Mesendoderm (in vitro differentiated cells): Measurements from ENCODE around the gene HELZ.
"Not testable (repeated sequence)": the region's sequence is repeated elsewhere in the genome, so short reads cannot be mapped to it uniquely, and the experiment has no call there.

ENCODE experiments used
- DNase-seq: peaks from one replicate; pipeline ENCODE4 v3.0.0; 2013
- H2AK5ac ChIP-seq: 2 replicates; pipeline ENCODE4 v1.6.1; 2013; ENCODE audit warnings: low read length, inconsistent platforms
- H2BK120ac ChIP-seq: 2 replicates; pipeline ENCODE4 v1.6.1; 2013; ENCODE audit warnings: low read depth, mild to moderate bottlenecking, low read length, moderate library complexity, mixed read lengths
- H2BK15ac ChIP-seq: replicated peaks from 2 replicates; pipeline ENCODE4 v1.6.1; 2013; ENCODE audit warnings: low read depth, mild to moderate bottlenecking, moderate library complexity
- H2BK5ac ChIP-seq: 2 replicates; pipeline ENCODE4 v1.6.1; 2013; ENCODE audit warnings: low read length, inconsistent platforms
- H3K18ac ChIP-seq: 2 replicates; pipeline ENCODE4 v1.6.1; 2013; ENCODE audit warnings: mild to moderate bottlenecking, low read length, mixed read lengths
- H3K23ac ChIP-seq: one replicate; pipeline ENCODE4 v1.6.1; 2013; ENCODE audit warnings: low read length
- H3K27ac ChIP-seq: 2 replicates; pipeline ENCODE4 v1.5.1; 2013; ENCODE audit warnings: low read depth, mild to moderate bottlenecking, inconsistent platforms, low read length, moderate library complexity
- H3K27me3 ChIP-seq: 2 replicates; pipeline ENCODE4 v1.6.1; 2013; ENCODE audit warnings: low read length, control low read depth, mild to moderate bottlenecking, inconsistent platforms; ENCODE audit not compliant: insufficient read depth, poor library complexity
- H3K36me3 ChIP-seq: 2 replicates; pipeline ENCODE4 v1.6.1; 2013; ENCODE audit warnings: low read length, inconsistent platforms; ENCODE audit not compliant: control insufficient read depth, insufficient read depth
- H3K4ac ChIP-seq: one replicate; pipeline ENCODE4 v1.6.1; 2013; ENCODE audit warnings: low read depth, mild to moderate bottlenecking, low read length, moderate library complexity
- H3K4me1 ChIP-seq: 2 replicates; pipeline ENCODE4 v1.6.1; 2013; ENCODE audit warnings: low read depth, low read length, inconsistent platforms; ENCODE audit not compliant: control insufficient read depth
- H3K4me2 ChIP-seq: 2 replicates; pipeline ENCODE4 v1.6.1; 2013; ENCODE audit warnings: low read length
- H3K4me3 ChIP-seq: 2 replicates; pipeline ENCODE4 v1.5.1; 2013; ENCODE audit warnings: mild to moderate bottlenecking, low read length
- H3K56ac ChIP-seq: one replicate; pipeline ENCODE4 v1.6.1; 2013; ENCODE audit warnings: low read length
- H3K79me1 ChIP-seq: 2 replicates; pipeline ENCODE4 v1.6.1; 2013; ENCODE audit warnings: low read length, inconsistent platforms
- H3K79me2 ChIP-seq: 2 replicates; pipeline ENCODE4 v1.6.1; 2013; ENCODE audit warnings: mild to moderate bottlenecking, low read length; ENCODE audit not compliant: control insufficient read depth, insufficient read depth
- H3K9ac ChIP-seq: 2 replicates; pipeline ENCODE4 v1.6.1; 2013; ENCODE audit warnings: low read length, inconsistent platforms
- H4K5ac ChIP-seq: one replicate; pipeline ENCODE4 v1.6.1; 2013; ENCODE audit warnings: low read length
- H4K8ac ChIP-seq: one replicate; pipeline ENCODE4 v1.6.1; 2013; ENCODE audit warnings: low read depth, mild to moderate bottlenecking, control low read depth, low read length, moderate library complexity
- WGBS: extraction: QIAGEN DNeasy Blood & Tissue Kit; methylation state at CpG from one replicate; pipeline ENCODE4 v1.1.7; 2013; ENCODE audit warnings: low lambda C conversion rate, missing lambda C conversion rate; ENCODE audit not compliant: insufficient coverage; ENCODE audit errors: extremely low coverage; 5-methylcytosine and 5-hydroxymethylcytosine counted together

HELZ gene

GRCh38 chr17:67096609-67097008, 148.4 kb downstream of the HELZ start:
- Histone ChIP-seq H3K4ac (no peak overlapping the region), H4K5ac (no peak overlapping the region), H3K36me3 (no peaks in the 10 kb centered on the region), H4K8ac (no peak overlapping the region), H2BK15ac (no peak overlapping the region), H3K4me3 (no peak overlapping the region), H3K18ac (no peak overlapping the region), H3K4me1 (no peaks in the 10 kb centered on the region), H2BK5ac (no peak overlapping the region), H3K27me3 (no peaks in the 10 kb centered on the region), H3K4me2 (no peak overlapping the region), H3K56ac (no peak overlapping the region), H3K79me2 (no peaks in the 10 kb centered on the region), H3K9ac (no peak overlapping the region), H3K79me1 (no peaks in the 10 kb centered on the region), H2BK120ac (no peak overlapping the region), H3K23ac (no peak overlapping the region), H2AK5ac (no peak overlapping the region), H3K27ac (no peak overlapping the region)
- no CpG with 5 or more reads among the region's 1 CpG for WGBS
- DNase-seq = no peak

GRCh38 chr17:67095803-67096202, 149.2 kb downstream of the HELZ start:
- DNase-seq = no peak
- Histone ChIP-seq H3K4me2 (no peak overlapping the region), H4K5ac (no peak overlapping the region), H3K79me2 (no peaks in the 10 kb centered on the region), H2AK5ac (no peak overlapping the region), H3K23ac (no peak overlapping the region), H3K27ac (no peak overlapping the region), H3K18ac (no peak overlapping the region), H2BK120ac (no peak overlapping the region), H3K56ac (no peak overlapping the region), H2BK15ac (no peak overlapping the region), H3K4me3 (no peak overlapping the region), H3K4me1 (no peaks in the 10 kb centered on the region), H3K79me1 (no peaks in the 10 kb centered on the region), H3K9ac (no peak overlapping the region), H3K4ac (no peak overlapping the region), H2BK5ac (no peak overlapping the region), H3K36me3 (no peaks in the 10 kb centered on the region), H3K27me3 (no peaks in the 10 kb centered on the region), H4K8ac (no peak overlapping the region)
- no CpG with 5 or more reads among the region's 1 CpG for WGBS

- H3K36me3 ChIP-seq, H3K79me1 ChIP-seq, H3K27ac ChIP-seq, H2BK15ac ChIP-seq, H3K4me3 ChIP-seq, H4K8ac ChIP-seq, H3K4me1 ChIP-seq, H2AK5ac ChIP-seq, H3K9ac ChIP-seq, H3K4ac ChIP-seq, H3K27me3 ChIP-seq, H3K56ac ChIP-seq, H4K5ac ChIP-seq, H2BK120ac ChIP-seq, H3K18ac ChIP-seq, H3K4me2 ChIP-seq, H3K79me2 ChIP-seq, DNase-seq, H2BK5ac ChIP-seq, H3K23ac ChIP-seq: not testable (repeated sequence)
- WGBS = no CpG with 5 or more reads among the region's 1 CpG
Observed at GRCh38 chr17:67095291-67095690, 149.7 kb downstream of the HELZ start.

GRCh38 chr17:67093348-67093747, 151.6 kb downstream of the HELZ start:
- Histone ChIP-seq H3K27me3 (no peaks in the 10 kb centered on the region), H3K36me3 (no peaks in the 10 kb centered on the region), H3K4me2 (no peak overlapping the region), H4K5ac (no peak overlapping the region), H4K8ac (no peak overlapping the region), H2AK5ac (no peak overlapping the region), H3K4me1 (no peaks in the 10 kb centered on the region), H2BK15ac (no peak overlapping the region), H3K56ac (no peak overlapping the region), H3K23ac (no peak overlapping the region), H3K79me2 (no peaks in the 10 kb centered on the region), H3K27ac (no peak overlapping the region), H3K18ac (no peak overlapping the region), H3K4me3 (no peak overlapping the region), H2BK5ac (no peak overlapping the region), H3K4ac (no peak overlapping the region), H2BK120ac (no peak overlapping the region), H3K79me1 (no peaks in the 10 kb centered on the region), H3K9ac (no peak overlapping the region)
- no peak for DNase-seq
- WGBS = no CpG with 5 or more reads among the region's 2 CpGs

GRCh38 chr17:67092710-67093109, 152.3 kb downstream of the HELZ start:
- H3K27me3 ChIP-seq, H3K18ac ChIP-seq, H2BK5ac ChIP-seq, H3K56ac ChIP-seq, H3K27ac ChIP-seq, H4K8ac ChIP-seq, H3K9ac ChIP-seq, H3K36me3 ChIP-seq, DNase-seq, H2AK5ac ChIP-seq, H3K4me3 ChIP-seq, H3K4ac ChIP-seq, H2BK120ac ChIP-seq, H3K79me1 ChIP-seq, H3K4me2 ChIP-seq, H3K4me1 ChIP-seq, H4K5ac ChIP-seq, H3K79me2 ChIP-seq, H2BK15ac ChIP-seq, H3K23ac ChIP-seq: not testable (repeated sequence)
- no CpG with 5 or more reads among the region's 7 CpGs for WGBS

- Histone ChIP-seq H3K4ac (no peak overlapping the region), H3K4me3 (no peak overlapping the region), H2BK120ac (no peak overlapping the region), H3K27me3 (no peaks in the 10 kb centered on the region), H3K18ac (no peak overlapping the region), H3K79me2 (no peaks in the 10 kb centered on the region), H3K9ac (no peak overlapping the region), H2AK5ac (no peak overlapping the region), H3K27ac (no peak overlapping the region), H4K5ac (no peak overlapping the region), H4K8ac (no peak overlapping the region), H3K79me1 (no peaks in the 10 kb centered on the region), H2BK15ac (no peak overlapping the region), H3K56ac (no peak overlapping the region), H2BK5ac (no peak overlapping the region), H3K4me2 (no peak overlapping the region), H3K36me3 (no peaks in the 10 kb centered on the region), H3K4me1 (no peaks in the 10 kb centered on the region), H3K23ac (no peak overlapping the region)
- peak; percentile 14 for DNase-seq
- WGBS = no CpG with 5 or more reads among the region's 5 CpGs
Observed at GRCh38 chr17:67092291-67092690, 152.7 kb downstream of the HELZ start.
